Endothelial cell of umbilical vein (primary cell): ENCODE results near the gene EGF.

Source experiments
- EZH2 ChIP-seq: IDR thresholded peaks from 2 replicates; pipeline ENCODE4 v1.6.1; 2012; ENCODE audit warnings: borderline replicate concordance, low read depth, mild to moderate bottlenecking, moderate library complexity, low read length, inconsistent platforms; ENCODE audit not compliant: severe bottlenecking
- POLR2A ChIP-seq: IDR thresholded peaks from 2 replicates; pipeline ENCODE4 v1.6.1; 2012; ENCODE audit warnings: low read depth, mild to moderate bottlenecking, control low read depth, low read length
- POLR2AphosphoS5 ChIP-seq: IDR thresholded peaks from 2 replicates; pipeline ENCODE4 v1.6.1; 2012; ENCODE audit warnings: low read depth, mild to moderate bottlenecking, control low read depth, low read length, moderate library complexity; ENCODE audit not compliant: insufficient read depth
- TF ChIP-seq, protein P1 (sequence below), 2 donors: IDR thresholded peaks; 1 replicate in 1 of 2; 2 replicates in 1 of 2; pipeline ENCODE4 v1.5.1; 2011; ENCODE audit warnings: low read length in 2 of 2, mild to moderate bottlenecking in 2 of 2, moderate library complexity in 2 of 2, control low read depth in 1 of 2, inconsistent platforms in 1 of 2, low read depth in 1 of 2; ENCODE audit not compliant: insufficient read depth in 1 of 2; ENCODE audit errors: extremely low read depth in 1 of 2

DNA sequence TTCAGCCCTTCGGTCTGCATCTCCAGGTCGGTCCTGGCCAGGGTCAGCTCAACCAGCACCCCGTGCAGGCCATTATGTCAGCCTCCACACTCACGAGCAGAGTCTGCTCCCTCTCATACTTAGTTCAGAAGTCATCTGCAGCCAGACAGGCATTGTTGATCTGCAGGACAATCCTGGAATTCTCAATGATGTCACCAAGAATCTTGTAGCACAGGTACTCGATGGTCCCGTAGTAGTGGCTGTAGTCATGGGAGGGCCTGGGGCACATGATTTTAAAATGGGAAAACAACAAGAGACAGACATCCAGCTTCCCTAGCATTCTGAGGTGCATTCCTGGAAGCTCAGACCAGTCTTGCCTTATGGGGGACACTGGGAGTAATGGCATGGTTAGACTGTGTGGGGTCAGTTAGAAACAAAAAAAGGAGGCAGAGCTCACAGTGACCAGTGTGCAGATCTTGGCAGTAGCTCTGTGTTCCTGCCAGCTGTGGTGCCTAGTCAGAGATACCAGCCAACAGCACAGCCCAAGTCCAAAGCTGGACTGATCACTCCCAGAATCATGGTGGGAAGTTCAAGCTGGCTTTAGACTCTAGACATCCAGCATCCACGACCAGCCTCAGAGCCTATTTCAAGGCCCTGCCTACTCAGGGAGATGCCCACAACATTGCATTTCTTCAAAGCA lies 32.9 kb upstream of the EGF start:
- TF ChIP-seq, protein P1, sequence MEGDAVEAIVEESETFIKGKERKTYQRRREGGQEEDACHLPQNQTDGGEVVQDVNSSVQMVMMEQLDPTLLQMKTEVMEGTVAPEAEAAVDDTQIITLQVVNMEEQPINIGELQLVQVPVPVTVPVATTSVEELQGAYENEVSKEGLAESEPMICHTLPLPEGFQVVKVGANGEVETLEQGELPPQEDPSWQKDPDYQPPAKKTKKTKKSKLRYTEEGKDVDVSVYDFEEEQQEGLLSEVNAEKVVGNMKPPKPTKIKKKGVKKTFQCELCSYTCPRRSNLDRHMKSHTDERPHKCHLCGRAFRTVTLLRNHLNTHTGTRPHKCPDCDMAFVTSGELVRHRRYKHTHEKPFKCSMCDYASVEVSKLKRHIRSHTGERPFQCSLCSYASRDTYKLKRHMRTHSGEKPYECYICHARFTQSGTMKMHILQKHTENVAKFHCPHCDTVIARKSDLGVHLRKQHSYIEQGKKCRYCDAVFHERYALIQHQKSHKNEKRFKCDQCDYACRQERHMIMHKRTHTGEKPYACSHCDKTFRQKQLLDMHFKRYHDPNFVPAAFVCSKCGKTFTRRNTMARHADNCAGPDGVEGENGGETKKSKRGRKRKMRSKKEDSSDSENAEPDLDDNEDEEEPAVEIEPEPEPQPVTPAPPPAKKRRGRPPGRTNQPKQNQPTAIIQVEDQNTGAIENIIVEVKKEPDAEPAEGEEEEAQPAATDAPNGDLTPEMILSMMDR (IDR thresholded peaks at IDR 0.05; ENCODE audit: extremely low read depth in 1 of 2, insufficient read depth in 1 of 2, low read depth in 1 of 2, low read length in 2 of 2) = no peak
- TF ChIP-seq POLR2A (no peak), POLR2AphosphoS5 (no peak), EZH2 (no peak)
